ENCODE measurements around the gene TUBE1.
"Not testable (repeated sequence)": the region's sequence is repeated elsewhere in the genome, so short reads cannot be mapped to it uniquely, and the experiment has no call there.

Gene TUBE1, protein sequence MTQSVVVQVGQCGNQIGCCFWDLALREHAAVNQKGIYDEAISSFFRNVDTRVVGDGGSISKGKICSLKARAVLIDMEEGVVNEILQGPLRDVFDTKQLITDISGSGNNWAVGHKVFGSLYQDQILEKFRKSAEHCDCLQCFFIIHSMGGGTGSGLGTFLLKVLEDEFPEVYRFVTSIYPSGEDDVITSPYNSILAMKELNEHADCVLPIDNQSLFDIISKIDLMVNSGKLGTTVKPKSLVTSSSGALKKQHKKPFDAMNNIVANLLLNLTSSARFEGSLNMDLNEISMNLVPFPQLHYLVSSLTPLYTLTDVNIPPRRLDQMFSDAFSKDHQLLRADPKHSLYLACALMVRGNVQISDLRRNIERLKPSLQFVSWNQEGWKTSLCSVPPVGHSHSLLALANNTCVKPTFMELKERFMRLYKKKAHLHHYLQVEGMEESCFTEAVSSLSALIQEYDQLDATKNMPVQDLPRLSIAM

GRCh38 chr6:112087136-112087911, at the start of gene TUBE1, which contains the start of gene FAM229B:
TSS of gene TUBE1 (minus strand) at chr6:112087482. CDS start at chr6:112087434, 48 bp downstream.
TSS of gene FAM229B (plus strand) at chr6:112087591. CDS start at chr6:112099284, 11,693 bp downstream.
- DNase-seq (ENCODE audit: low spot score) = peak; percentile 96

DNA sequence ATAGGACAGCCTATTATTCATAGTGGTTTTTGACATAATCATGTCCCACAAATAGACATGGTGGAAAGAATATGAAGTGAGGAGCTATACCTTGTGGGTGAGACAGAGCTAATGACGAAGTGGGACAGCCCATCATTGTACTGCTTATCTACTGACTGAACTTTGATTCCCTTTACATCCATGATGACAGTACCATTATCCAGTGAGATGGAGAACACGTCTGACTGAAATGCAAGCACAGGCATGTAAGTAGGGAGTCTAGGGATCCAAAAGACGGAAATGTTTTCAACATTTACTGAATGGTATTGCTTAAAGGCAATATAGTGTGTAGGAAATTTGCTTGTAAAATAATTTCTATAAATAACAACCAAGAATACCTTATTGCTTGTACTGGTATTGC, 43.6 kb upstream of the TUBE1 start:
- no peak for DNase-seq (ENCODE audit: low spot score)

- no peak for DNase-seq (ENCODE audit: low spot score)
Observed at GRCh38 chr6:112128208-112128607, 40.9 kb upstream of the TUBE1 start.

- no peak for DNase-seq (ENCODE audit: low spot score)
Observed at GRCh38 chr6:112123982-112124381, 36.7 kb upstream of the TUBE1 start.

DNA sequence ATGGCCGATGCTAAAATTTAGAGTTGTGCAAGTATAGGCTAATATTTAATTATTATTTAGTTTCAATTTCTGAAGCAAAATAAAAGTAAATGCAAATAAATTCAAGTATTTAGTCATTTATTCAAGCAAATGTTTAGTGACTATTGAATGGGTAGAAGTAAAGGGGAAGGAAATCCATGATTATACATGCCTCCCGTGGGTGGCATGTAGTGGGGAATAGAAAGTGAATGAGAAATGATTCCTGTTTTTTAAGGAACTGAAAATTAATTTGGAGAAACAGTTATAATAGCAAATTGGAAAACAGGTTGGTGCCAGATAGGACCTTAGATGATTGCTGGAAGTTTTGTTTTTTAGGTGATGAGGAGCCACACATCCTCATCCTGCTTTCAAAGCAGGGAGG, 35.5 kb upstream of the TUBE1 start:
- no peak for DNase-seq (ENCODE audit: low spot score)

DNA sequence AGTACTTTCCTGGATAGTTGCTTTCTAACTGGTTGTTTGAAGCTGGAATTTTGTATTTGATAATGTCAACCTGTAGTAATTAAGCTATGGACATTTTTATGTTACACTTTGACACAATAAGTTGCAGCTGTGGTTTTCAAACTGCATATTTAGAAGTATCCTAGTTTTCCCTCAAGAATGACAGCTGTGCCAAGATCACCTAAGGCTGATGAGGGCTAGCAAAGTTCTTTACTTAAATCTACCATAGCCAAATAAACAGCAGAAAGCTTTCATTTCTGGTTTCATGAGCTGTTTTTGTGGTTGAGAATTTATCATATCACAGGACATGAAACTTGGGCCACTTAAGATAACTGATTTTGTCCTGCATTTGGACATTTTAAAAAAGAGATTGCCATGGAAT, 30.8 kb upstream of the TUBE1 start:
- no peak for DNase-seq (ENCODE audit: low spot score)

DNA sequence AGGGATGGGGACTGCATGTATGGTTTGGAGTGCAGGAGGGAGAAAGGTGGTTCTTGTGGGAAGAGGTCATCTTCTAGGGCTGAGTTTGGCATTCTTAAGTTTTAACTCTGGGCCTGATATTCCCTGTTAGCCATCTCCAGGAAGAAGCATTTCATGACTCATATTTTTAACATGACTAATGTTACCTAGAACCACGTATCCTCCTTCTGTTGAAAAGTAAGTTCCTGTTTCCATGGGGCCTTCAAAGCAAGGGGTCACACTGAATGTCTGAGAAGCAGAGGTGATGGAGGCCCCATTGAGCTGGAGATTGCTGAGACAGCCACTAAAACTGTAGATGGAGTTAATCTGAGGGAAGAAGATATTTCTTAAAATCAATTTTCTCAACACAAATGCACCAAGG, 30.3 kb upstream of the TUBE1 start:
- DNase-seq (ENCODE audit: low spot score) = peak; percentile 25

GRCh38 chr6:112116221-112116620, 28.9 kb upstream of the TUBE1 start:
- DNase-seq (ENCODE audit: low spot score) = peak; percentile 0

- no peak for DNase-seq (ENCODE audit: low spot score)
Observed at GRCh38 chr6:112114577-112115223, 27.4 kb upstream of the TUBE1 start.

- no peak for DNase-seq (ENCODE audit: low spot score)
Observed at GRCh38 chr6:112113918-112114317, 26.6 kb upstream of the TUBE1 start.

- no peak for DNase-seq (ENCODE audit: low spot score)
Observed at GRCh38 chr6:112113431-112113830, 26.1 kb upstream of the TUBE1 start.

- DNase-seq (ENCODE audit: low spot score) = no peak
Observed at GRCh38 chr6:112109262-112109661, 22.0 kb upstream of the TUBE1 start.

DNA sequence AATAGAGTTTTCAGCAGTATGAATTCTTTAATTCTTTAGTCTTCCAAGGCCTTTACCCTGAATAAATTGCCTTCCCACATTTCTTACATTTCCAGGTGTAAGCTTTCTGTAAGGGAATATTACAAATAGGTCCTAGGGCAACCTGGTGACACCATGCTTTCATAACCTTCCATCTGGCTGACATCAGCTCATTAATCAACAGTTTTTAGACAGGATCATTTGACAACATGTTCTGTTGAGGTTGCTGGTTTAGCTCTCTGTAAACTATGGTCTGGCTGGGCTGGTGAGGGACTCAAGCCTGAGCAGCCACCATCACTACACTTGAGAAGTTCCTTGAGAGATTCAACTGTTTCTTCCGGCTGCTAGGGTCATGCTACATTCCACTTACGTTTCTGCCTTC, 19.3 kb upstream of the TUBE1 start:
- DNase-seq (ENCODE audit: low spot score) = no peak

GRCh38 chr6:112106026-112106425, 18.7 kb upstream of the TUBE1 start:
- not testable (repeated sequence) for DNase-seq (ENCODE audit: low spot score)

GRCh38 chr6:112100561-112100960, 13.3 kb upstream of the TUBE1 start:
- DNase-seq (ENCODE audit: low spot score) = no peak

DNA sequence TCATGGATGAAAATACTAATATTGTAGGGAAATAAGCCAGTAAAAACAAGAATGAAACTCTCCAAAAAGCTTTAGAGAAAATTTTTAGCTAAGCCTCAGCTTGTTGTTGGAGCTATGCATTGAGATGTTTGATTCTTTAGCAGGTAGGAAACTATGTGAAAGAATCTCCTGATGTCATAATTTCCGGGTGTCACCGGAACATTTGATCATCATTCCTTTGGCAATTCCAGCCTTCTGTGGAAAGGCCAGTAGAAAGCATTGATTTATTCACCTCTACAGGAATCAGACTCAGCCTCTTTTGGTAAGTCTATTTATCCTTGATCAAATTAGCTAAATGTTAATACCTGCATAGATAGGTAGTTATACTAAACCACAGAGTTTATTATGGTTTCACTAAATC, 9.6 kb upstream of the TUBE1 start:
- no peak for DNase-seq (ENCODE audit: low spot score)

DNA sequence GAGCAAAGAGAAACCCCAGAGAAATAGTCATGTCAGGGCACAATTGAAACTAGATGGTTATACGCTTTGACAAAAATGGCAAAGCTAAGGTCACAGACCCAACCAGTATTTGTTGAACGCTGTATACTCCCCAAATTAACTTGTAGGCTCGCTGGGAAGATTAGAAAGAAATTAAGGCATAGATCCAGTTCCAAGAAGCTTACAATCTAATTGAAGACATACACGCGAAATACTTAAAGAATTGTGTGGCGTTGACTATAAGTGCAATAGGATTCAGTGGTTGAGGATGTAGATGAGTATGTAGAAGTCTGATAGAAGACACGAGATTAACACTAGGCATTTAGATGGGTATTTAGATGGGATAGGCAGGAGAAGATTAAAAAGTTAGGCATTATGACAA, 634 bp upstream of the TUBE1 start:
- no peak for DNase-seq (ENCODE audit: low spot score)

DNA sequence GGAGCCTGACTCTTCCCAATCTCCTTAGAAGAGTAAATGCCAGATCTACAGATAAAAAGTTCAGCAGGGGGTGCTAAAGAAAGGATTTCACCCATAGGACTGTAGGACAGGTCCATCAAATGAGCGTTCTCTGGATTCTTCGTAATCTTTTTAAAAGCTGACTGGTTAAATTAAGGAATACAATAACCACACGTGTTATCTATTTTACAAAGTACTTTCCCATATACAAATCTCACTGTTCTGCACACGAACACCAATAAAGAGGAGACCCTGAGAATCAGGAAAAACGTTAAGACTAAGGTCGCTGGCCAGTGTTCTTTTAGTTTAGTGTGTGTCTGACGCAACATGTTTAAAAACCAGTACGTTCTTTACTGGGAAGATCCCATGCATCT, 542 bp downstream of the TUBE1 start:
- peak; percentile 65 for DNase-seq (ENCODE audit: low spot score)

DNA sequence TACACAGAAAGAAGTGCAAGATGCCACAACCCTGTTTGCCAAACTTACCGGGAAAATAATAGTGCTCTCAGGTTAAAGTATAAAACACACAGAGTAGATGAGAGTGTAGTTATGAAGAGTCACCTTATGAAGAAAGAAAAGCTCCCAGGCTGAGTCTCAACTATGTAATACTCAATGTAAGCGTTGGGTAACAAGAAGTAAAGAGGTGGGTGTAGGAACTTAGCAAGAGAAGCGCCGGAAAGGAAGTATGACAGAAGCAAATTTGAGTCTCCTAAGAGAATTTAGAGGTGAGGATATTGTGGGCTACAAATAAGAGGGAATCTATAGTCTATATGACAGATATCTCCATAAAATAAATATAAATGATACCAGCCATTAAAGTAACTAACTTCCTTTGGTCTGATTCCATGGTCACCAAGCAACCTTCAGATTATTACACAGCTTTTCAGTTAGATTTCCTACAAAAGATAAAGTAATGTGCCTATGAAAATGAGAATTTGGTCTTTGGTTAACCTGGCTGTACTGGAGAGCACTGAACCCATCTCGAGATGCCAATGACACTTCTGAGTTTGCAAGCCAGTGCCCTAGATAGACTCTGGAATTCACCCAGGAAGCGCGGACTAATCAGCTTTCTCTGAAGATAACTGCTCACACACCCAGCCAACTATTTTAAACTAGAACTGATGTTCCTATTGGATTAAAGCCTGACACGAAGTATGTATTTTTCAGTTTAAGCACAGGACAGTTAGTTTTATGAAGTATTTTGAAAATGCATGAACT, 1.8 kb downstream of the TUBE1 start:
- no peak for DNase-seq (ENCODE audit: low spot score)

DNA sequence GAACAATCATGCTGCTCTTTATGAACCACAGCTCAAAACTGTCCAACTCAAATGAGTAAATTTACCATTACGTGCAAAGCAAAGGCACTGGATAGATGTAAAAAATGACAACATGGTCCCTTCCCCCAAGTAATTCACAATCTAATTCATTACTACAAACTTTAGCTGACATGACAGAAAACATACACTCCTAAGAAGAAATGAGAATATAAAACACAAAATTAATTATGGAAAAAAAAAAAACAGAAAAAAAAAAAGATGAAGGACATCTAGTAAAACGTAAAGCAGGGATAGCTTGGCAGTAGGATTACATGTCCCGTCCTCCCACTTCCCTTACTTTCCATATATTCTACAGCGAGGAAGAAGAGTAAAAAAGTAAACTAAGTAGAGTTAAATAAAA, 5.7 kb downstream of the TUBE1 start:
- no peak for DNase-seq (ENCODE audit: low spot score)

DNA sequence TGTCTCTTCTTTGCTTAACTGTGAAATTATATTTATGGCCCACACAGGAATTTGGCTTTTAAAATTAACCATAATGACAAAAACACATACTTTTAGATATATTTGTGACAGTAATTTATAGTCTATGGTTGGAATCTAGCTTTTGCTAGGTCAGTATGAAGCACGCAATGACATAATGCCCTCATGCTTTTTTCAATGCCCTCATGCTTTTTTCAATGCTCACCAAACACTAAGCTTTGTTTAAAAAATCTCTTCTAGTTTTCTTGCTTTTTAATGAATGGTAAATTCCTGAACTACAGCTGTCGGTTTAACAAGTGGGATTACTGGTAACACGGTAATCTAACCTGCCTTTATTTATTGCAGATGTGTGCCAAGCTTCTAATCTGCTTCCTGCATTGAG, 20.7 kb downstream of the TUBE1 start:
- DNase-seq (ENCODE audit: low spot score) = no peak
